ENCODE results near the gene SMAD6.
A peak's percentile ranks its signal among the peaks of the same experiment; 100 is the strongest.
"Not testable (repeated sequence)": the region's sequence is repeated elsewhere in the genome, so short reads cannot be mapped to it uniquely, and the experiment has no call there.

Gene SMAD6

GRCh38 chr15:66743204-66743603 lies 41.2 kb downstream of the SMAD6 start:
- DNase-seq (ENCODE audit: low read depth): no peak

- no peak for DNase-seq (ENCODE audit: low read depth)
Measured at GRCh38 chr15:66743703-66744536, 41.9 kb downstream of the SMAD6 start.

- DNase-seq (ENCODE audit: low read depth): no peak
Measured at GRCh38 chr15:66744610-66745279, 42.7 kb downstream of the SMAD6 start.

- DNase-seq (ENCODE audit: low read depth): no peak
Measured at GRCh38 chr15:66745530-66746230, 43.6 kb downstream of the SMAD6 start.

- no peak for DNase-seq (ENCODE audit: low read depth)
Measured at GRCh38 chr15:66746231-66746605, 44.2 kb downstream of the SMAD6 start.

GRCh38 chr15:66747223-66747622 lies 45.2 kb downstream of the SMAD6 start:
- no peak for DNase-seq (ENCODE audit: low read depth)

GRCh38 chr15:66747886-66748707 lies 46.1 kb downstream of the SMAD6 start:
- peak; percentile 53 for DNase-seq (ENCODE audit: low read depth)

GRCh38 chr15:66748708-66749035 lies 46.6 kb downstream of the SMAD6 start:
- DNase-seq (ENCODE audit: low read depth): no peak

GRCh38 chr15:66749841-66750575 lies 48.0 kb downstream of the SMAD6 start:
- no peak for DNase-seq (ENCODE audit: low read depth)

GRCh38 chr15:66750609-66751008 lies 48.6 kb downstream of the SMAD6 start:
- DNase-seq (ENCODE audit: low read depth): no peak

- no peak for DNase-seq (ENCODE audit: low read depth)
Measured at GRCh38 chr15:66751579-66751978, 49.5 kb downstream of the SMAD6 start.

GRCh38 chr15:66752078-66752477 lies 50.0 kb downstream of the SMAD6 start:
- DNase-seq (ENCODE audit: low read depth): no peak

GRCh38 chr15:66753687-66754377 lies 51.8 kb downstream of the SMAD6 start:
- DNase-seq (ENCODE audit: low read depth): no peak

GRCh38 chr15:66754789-66755188 lies 52.8 kb downstream of the SMAD6 start:
- DNase-seq (ENCODE audit: low read depth): no peak

- DNase-seq (ENCODE audit: low read depth): no peak
Measured at GRCh38 chr15:66755298-66756068, 53.4 kb downstream of the SMAD6 start.

GRCh38 chr15:66756295-66756694 lies 54.3 kb downstream of the SMAD6 start:
- DNase-seq (ENCODE audit: low read depth): peak; percentile 39

- DNase-seq (ENCODE audit: low read depth): no peak
Measured at GRCh38 chr15:66757030-66757429, 55.0 kb downstream of the SMAD6 start.

GRCh38 chr15:66757521-66757920 lies 55.5 kb downstream of the SMAD6 start:
- no peak for DNase-seq (ENCODE audit: low read depth)

GRCh38 chr15:66758217-66758616 lies 56.2 kb downstream of the SMAD6 start:
- not testable (repeated sequence) for DNase-seq (ENCODE audit: low read depth)

GRCh38 chr15:66758844-66759243 lies 56.8 kb downstream of the SMAD6 start:
- DNase-seq (ENCODE audit: low read depth): no peak

All from fibroblast of the conjunctiva (primary cell).